Measurements from ENCODE around the gene SCN1A.
A peak's percentile ranks its signal among the peaks of the same experiment; 100 is the strongest.

SCN1A gene

GRCh38 chr2:165958313-165958960, 169.4 kb downstream of the SCN1A start:
- no peaks in the 10 kb centered on the region for H3K27me3 ChIP-seq (ENCODE audit: control insufficient read depth in 5 of 5, insufficient read depth in 4 of 5, low read length in 5 of 5)
- H3K27ac ChIP-seq (ENCODE audit: low read depth, low read length): no peak overlapping the region
- no peaks in the 10 kb centered on the region for H3K36me3 ChIP-seq (ENCODE audit: control insufficient read depth in 5 of 5, insufficient read depth in 5 of 5, low read length in 5 of 5)
- no peak overlapping the region for H3K9ac ChIP-seq (ENCODE audit: low read length in 5 of 5)
- no peak overlapping the region for H3K4me3 ChIP-seq (ENCODE audit: low read depth in 1 of 5, low read length in 5 of 5)
- no peaks in the 10 kb centered on the region for H3K9me3 ChIP-seq (ENCODE audit: control insufficient read depth in 5 of 5, low read length in 5 of 5)
- H3K4me1 ChIP-seq (ENCODE audit: control insufficient read depth in 5 of 5, insufficient read depth in 5 of 5, low read length in 5 of 5): peaks cover 6 to 12% (median 8%) of the 10 kb centered on the region in 5 donors

- Histone ChIP-seq H3K9ac (ENCODE audit: low read length in 5 of 5) (no peak overlapping the region), H3K4me3 (ENCODE audit: low read depth in 1 of 5, low read length in 5 of 5) (no peak overlapping the region), H3K27me3 (ENCODE audit: control insufficient read depth in 5 of 5, insufficient read depth in 4 of 5, low read length in 5 of 5) (no peaks in the 10 kb centered on the region), H3K27ac (ENCODE audit: low read depth, low read length) (no peak overlapping the region), H3K36me3 (ENCODE audit: control insufficient read depth in 5 of 5, insufficient read depth in 5 of 5, low read length in 5 of 5) (no peaks in the 10 kb centered on the region), H3K4me1 (ENCODE audit: control insufficient read depth in 5 of 5, insufficient read depth in 5 of 5, low read length in 5 of 5) (peaks cover 6 to 21% (median 19%) of the 10 kb centered on the region in 5 donors), H3K9me3 (ENCODE audit: control insufficient read depth in 5 of 5, low read length in 5 of 5) (no peaks in the 10 kb centered on the region)
These were observed 170.7 kb downstream of the SCN1A start for GRCh38 chr2:165957030-165957675.

- Histone ChIP-seq H3K4me3 (ENCODE audit: low read depth in 1 of 5, low read length in 5 of 5) (peak within 1 kb of the TSS; percentile 69 to 90 (median 79)), H3K9me3 (ENCODE audit: control insufficient read depth in 5 of 5, low read length in 5 of 5) (no peaks in the 10 kb centered on the region), H3K9ac (ENCODE audit: low read length in 5 of 5) (peak within 1 kb of the TSS; percentile 78 to 95 (median 90)), H3K27me3 (ENCODE audit: control insufficient read depth in 5 of 5, insufficient read depth in 4 of 5, low read length in 5 of 5) (no peaks in the 10 kb centered on the region), H3K4me1 (ENCODE audit: control insufficient read depth in 5 of 5, insufficient read depth in 5 of 5, low read length in 5 of 5) (peaks cover 7 to 29% (median 26%) of the 10 kb centered on the region in 5 donors), H3K27ac (ENCODE audit: low read depth, low read length) (peak within 1 kb of the TSS; percentile 76), H3K36me3 (ENCODE audit: control insufficient read depth in 5 of 5, insufficient read depth in 5 of 5, low read length in 5 of 5) (peaks cover 0 to 3% (median under 1%) of the 10 kb centered on the region in 5 donors)
These were observed 173.9 kb downstream of the SCN1A start, which contains the start of gene TTC21B for GRCh38 chr2:165953655-165954606. TTC21B (minus strand) TSS chr2:165953776; CDS start chr2:165953705, 71 bp downstream.

GRCh38 chr2:165953306-165953654, 174.5 kb downstream of the SCN1A start:
- peaks cover 0 to 7% (median 4%) of the 10 kb centered on the region in 5 donors for H3K36me3 ChIP-seq (ENCODE audit: control insufficient read depth in 5 of 5, insufficient read depth in 5 of 5, low read length in 5 of 5)
- H3K4me1 ChIP-seq (ENCODE audit: control insufficient read depth in 5 of 5, insufficient read depth in 5 of 5, low read length in 5 of 5): peaks cover 7 to 29% (median 26%) of the 10 kb centered on the region in 5 donors
- peak overlapping the region; percentile 69 to 84 (median 79) for H3K4me3 ChIP-seq (ENCODE audit: low read depth in 1 of 5, low read length in 5 of 5)
- H3K27ac ChIP-seq (ENCODE audit: low read depth, low read length): peak overlapping the region; percentile 76
- H3K27me3 ChIP-seq (ENCODE audit: control insufficient read depth in 5 of 5, insufficient read depth in 4 of 5, low read length in 5 of 5): no peaks in the 10 kb centered on the region
- H3K9me3 ChIP-seq (ENCODE audit: control insufficient read depth in 5 of 5, low read length in 5 of 5): no peaks in the 10 kb centered on the region
- H3K9ac ChIP-seq (ENCODE audit: low read length in 5 of 5): peak overlapping the region in 4 of 5 donors; percentile 85 to 95 (median 92)

- H3K4me3 ChIP-seq (ENCODE audit: low read depth in 1 of 5, low read length in 5 of 5): peak overlapping the region; percentile 69 to 84 (median 79)
- H3K36me3 ChIP-seq (ENCODE audit: control insufficient read depth in 5 of 5, insufficient read depth in 5 of 5, low read length in 5 of 5): peaks cover 0 to 12% (median 4%) of the 10 kb centered on the region in 5 donors
- H3K9ac ChIP-seq (ENCODE audit: low read length in 5 of 5): peak overlapping the region in 4 of 5 donors; percentile 85 to 95 (median 92)
- H3K27me3 ChIP-seq (ENCODE audit: control insufficient read depth in 5 of 5, insufficient read depth in 4 of 5, low read length in 5 of 5): no peaks in the 10 kb centered on the region
- peaks cover 7 to 29% (median 26%) of the 10 kb centered on the region in 5 donors for H3K4me1 ChIP-seq (ENCODE audit: control insufficient read depth in 5 of 5, insufficient read depth in 5 of 5, low read length in 5 of 5)
- no peaks in the 10 kb centered on the region for H3K9me3 ChIP-seq (ENCODE audit: control insufficient read depth in 5 of 5, low read length in 5 of 5)
- peak overlapping the region; percentile 76 for H3K27ac ChIP-seq (ENCODE audit: low read depth, low read length)
These were observed 175.0 kb downstream of the SCN1A start for GRCh38 chr2:165952741-165953211.

GRCh38 chr2:165952085-165952484, 175.7 kb downstream of the SCN1A start:
- Histone ChIP-seq H3K4me3 (ENCODE audit: low read depth in 1 of 5, low read length in 5 of 5) (peak overlapping the region in 3 of 5 donors; percentile 79 to 84 (median 82)), H3K4me1 (ENCODE audit: control insufficient read depth in 5 of 5, insufficient read depth in 5 of 5, low read length in 5 of 5) (peaks cover 7 to 29% (median 26%) of the 10 kb centered on the region in 5 donors), H3K9ac (ENCODE audit: low read length in 5 of 5) (peak overlapping the region in 2 of 5 donors; percentile 28 to 90), H3K36me3 (ENCODE audit: control insufficient read depth in 5 of 5, insufficient read depth in 5 of 5, low read length in 5 of 5) (peaks cover 0 to 19% (median 4%) of the 10 kb centered on the region in 5 donors), H3K9me3 (ENCODE audit: control insufficient read depth in 5 of 5, low read length in 5 of 5) (no peaks in the 10 kb centered on the region), H3K27me3 (ENCODE audit: control insufficient read depth in 5 of 5, insufficient read depth in 4 of 5, low read length in 5 of 5) (no peaks in the 10 kb centered on the region), H3K27ac (ENCODE audit: low read depth, low read length) (no peak overlapping the region)

- H3K9ac ChIP-seq (ENCODE audit: low read length in 5 of 5): no peak overlapping the region
- H3K4me3 ChIP-seq (ENCODE audit: low read depth in 1 of 5, low read length in 5 of 5): no peak overlapping the region
- no peak overlapping the region for H3K27ac ChIP-seq (ENCODE audit: low read depth, low read length)
- H3K27me3 ChIP-seq (ENCODE audit: control insufficient read depth in 5 of 5, insufficient read depth in 4 of 5, low read length in 5 of 5): no peaks in the 10 kb centered on the region
- H3K9me3 ChIP-seq (ENCODE audit: control insufficient read depth in 5 of 5, low read length in 5 of 5): no peaks in the 10 kb centered on the region
- H3K36me3 ChIP-seq (ENCODE audit: control insufficient read depth in 5 of 5, insufficient read depth in 5 of 5, low read length in 5 of 5): peaks cover 0 to 22% (median 8%) of the 10 kb centered on the region in 5 donors
- H3K4me1 ChIP-seq (ENCODE audit: control insufficient read depth in 5 of 5, insufficient read depth in 5 of 5, low read length in 5 of 5): peaks cover 7 to 29% (median 26%) of the 10 kb centered on the region in 5 donors
These were observed 177.4 kb downstream of the SCN1A start for GRCh38 chr2:165950438-165950837.

- peaks cover 0 to 3% (median 0%) of the 10 kb centered on the region in 5 donors for H3K4me1 ChIP-seq (ENCODE audit: control insufficient read depth in 5 of 5, insufficient read depth in 5 of 5, low read length in 5 of 5)
- H3K4me3 ChIP-seq (ENCODE audit: low read depth in 1 of 5, low read length in 5 of 5): no peak overlapping the region
- peaks cover 27 to 57% (median 39%) of the 10 kb centered on the region in 5 donors for H3K36me3 ChIP-seq (ENCODE audit: control insufficient read depth in 5 of 5, insufficient read depth in 5 of 5, low read length in 5 of 5)
- H3K9me3 ChIP-seq (ENCODE audit: control insufficient read depth in 5 of 5, low read length in 5 of 5): no peaks in the 10 kb centered on the region
- no peak overlapping the region for H3K27ac ChIP-seq (ENCODE audit: low read depth, low read length)
- H3K9ac ChIP-seq (ENCODE audit: low read length in 5 of 5): no peak overlapping the region
- H3K27me3 ChIP-seq (ENCODE audit: control insufficient read depth in 5 of 5, insufficient read depth in 4 of 5, low read length in 5 of 5): no peaks in the 10 kb centered on the region
These were observed 186.0 kb downstream of the SCN1A start for GRCh38 chr2:165941827-165942226.

GRCh38 chr2:165938237-165938636, 189.6 kb downstream of the SCN1A start:
- Histone ChIP-seq H3K36me3 (ENCODE audit: control insufficient read depth in 5 of 5, insufficient read depth in 5 of 5, low read length in 5 of 5) (peaks cover 33 to 70% (median 47%) of the 10 kb centered on the region in 5 donors), H3K4me1 (ENCODE audit: control insufficient read depth in 5 of 5, insufficient read depth in 5 of 5, low read length in 5 of 5) (no peaks in the 10 kb centered on the region), H3K9ac (ENCODE audit: low read length in 5 of 5) (no peak overlapping the region), H3K4me3 (ENCODE audit: low read depth in 1 of 5, low read length in 5 of 5) (no peak overlapping the region), H3K27me3 (ENCODE audit: control insufficient read depth in 5 of 5, insufficient read depth in 4 of 5, low read length in 5 of 5) (no peaks in the 10 kb centered on the region), H3K27ac (ENCODE audit: low read depth, low read length) (no peak overlapping the region), H3K9me3 (ENCODE audit: control insufficient read depth in 5 of 5, low read length in 5 of 5) (no peaks in the 10 kb centered on the region)

Data from subcutaneous abdominal adipose tissue (tissue), 5 donors.